Measurements from ENCODE around the gene ARSD.
"Not testable (repeated sequence)": the region's sequence is repeated elsewhere in the genome, so short reads cannot be mapped to it uniquely, and the experiment has no call there.

Gene ARSD

GRCh38 chrX:2898846-2899512, 30.2 kb downstream of the ARSD start:
- H3K4me1 Mint-ChIP-seq, result peaks cover 10% of the 10 kb centered on the region
- no peak overlapping the region for H3K4me3 Mint-ChIP-seq
- H3K36me3 Mint-ChIP-seq (ENCODE audit: insufficient read depth), result peaks cover 2% of the 10 kb centered on the region
- no peak for ATAC-seq (replicated peaks; ENCODE audit: extremely low read depth, poor library complexity, severe bottlenecking)
- no peaks in the 10 kb centered on the region for H3K27me3 Mint-ChIP-seq
- peaks cover 10% of the 10 kb centered on the region for H3K9me3 Mint-ChIP-seq
- H3K27ac Mint-ChIP-seq (ENCODE audit: low read depth), result peak overlapping the region; percentile 79
- no peak for DNase-seq (ENCODE audit: low spot score in 2 of 2)

GRCh38 chrX:2897690-2898623, 31.2 kb downstream of the ARSD start:
- not testable (repeated sequence) for H3K9me3 Mint-ChIP-seq; H3K36me3 Mint-ChIP-seq (ENCODE audit: insufficient read depth); H3K27me3 Mint-ChIP-seq; H3K27ac Mint-ChIP-seq (ENCODE audit: low read depth)
- ATAC-seq (replicated peaks; ENCODE audit: extremely low read depth, poor library complexity, severe bottlenecking), result peak; percentile 89
- Mint-ChIP-seq H3K4me3 (peak overlapping the region; percentile 36), H3K4me1 (peaks cover 10% of the 10 kb centered on the region)
- DNase-seq (ENCODE audit: low spot score in 2 of 2), result peak in 1 of 2 donors; percentile 16

GRCh38 chrX:2897311-2897689, 31.8 kb downstream of the ARSD start:
- H3K27me3 Mint-ChIP-seq, result no peaks in the 10 kb centered on the region

GRCh38 chrX:2894885-2895292, 34.2 kb downstream of the ARSD start:
- no peaks in the 10 kb centered on the region for H3K9me3 Mint-ChIP-seq
- no peak overlapping the region for H3K27ac Mint-ChIP-seq (ENCODE audit: low read depth)

More at GRCh38 chrX:2897311-2897689, 31.8 kb downstream of the ARSD start:
- Mint-ChIP-seq H3K9me3 (peaks cover under 1% of the 10 kb centered on the region), H3K4me1 (peaks cover 10% of the 10 kb centered on the region), H3K4me3 (peak overlapping the region; percentile 18), H3K27ac (ENCODE audit: low read depth) (peak overlapping the region; percentile 84), H3K36me3 (ENCODE audit: insufficient read depth) (peaks cover 2% of the 10 kb centered on the region)
- DNase-seq (ENCODE audit: low spot score in 2 of 2) (no peak), ATAC-seq (replicated peaks; ENCODE audit: extremely low read depth, poor library complexity, severe bottlenecking) (no peak)

GRCh38 chrX:2892816-2893215, 36.3 kb downstream of the ARSD start:
- no peak overlapping the region for H3K4me3 Mint-ChIP-seq
- ATAC-seq (replicated peaks; ENCODE audit: extremely low read depth, poor library complexity, severe bottlenecking) (no peak), DNase-seq (ENCODE audit: low spot score in 2 of 2) (no peak)
- H3K27ac Mint-ChIP-seq (ENCODE audit: low read depth), result no peak overlapping the region
- H3K4me1 Mint-ChIP-seq, result peaks cover 19% of the 10 kb centered on the region
- H3K27me3 Mint-ChIP-seq, result peaks cover 2% of the 10 kb centered on the region
- no peaks in the 10 kb centered on the region for H3K9me3 Mint-ChIP-seq
- H3K36me3 Mint-ChIP-seq (ENCODE audit: insufficient read depth), result peaks cover 1% of the 10 kb centered on the region

More at GRCh38 chrX:2894885-2895292, 34.2 kb downstream of the ARSD start:
- peaks cover 2% of the 10 kb centered on the region for H3K36me3 Mint-ChIP-seq (ENCODE audit: insufficient read depth)
- ATAC-seq (replicated peaks; ENCODE audit: extremely low read depth, poor library complexity, severe bottlenecking) (no peak), DNase-seq (ENCODE audit: low spot score in 2 of 2) (no peak)
- no peaks in the 10 kb centered on the region for H3K27me3 Mint-ChIP-seq
- no peak overlapping the region for H3K4me3 Mint-ChIP-seq
- H3K4me1 Mint-ChIP-seq, result peaks cover 15% of the 10 kb centered on the region

GRCh38 chrX:2890536-2891460, 38.3 kb downstream of the ARSD start:
- DNase-seq (ENCODE audit: low spot score in 2 of 2); H3K9me3 Mint-ChIP-seq; H3K36me3 Mint-ChIP-seq (ENCODE audit: insufficient read depth); H3K27me3 Mint-ChIP-seq; ATAC-seq (replicated peaks; ENCODE audit: extremely low read depth, poor library complexity, severe bottlenecking): not testable (repeated sequence)
- Mint-ChIP-seq H3K27ac (ENCODE audit: low read depth) (peak overlapping the region; percentile 32), H3K4me1 (peaks cover 13% of the 10 kb centered on the region), H3K4me3 (peak overlapping the region; percentile 76)

GRCh38 chrX:2889706-2890490, 39.2 kb downstream of the ARSD start:
- ATAC-seq (replicated peaks; ENCODE audit: extremely low read depth, poor library complexity, severe bottlenecking); H3K27me3 Mint-ChIP-seq; DNase-seq (ENCODE audit: low spot score in 2 of 2); H3K36me3 Mint-ChIP-seq (ENCODE audit: insufficient read depth); H3K9me3 Mint-ChIP-seq: not testable (repeated sequence)
- H3K4me3 Mint-ChIP-seq, result peak overlapping the region; percentile 76
- peaks cover 13% of the 10 kb centered on the region for H3K4me1 Mint-ChIP-seq
- peak overlapping the region; percentile 32 for H3K27ac Mint-ChIP-seq (ENCODE audit: low read depth)

GRCh38 chrX:2889045-2889605, 40.0 kb downstream of the ARSD start:
- DNase-seq (ENCODE audit: low spot score in 2 of 2) (no peak), ATAC-seq (replicated peaks; ENCODE audit: extremely low read depth, poor library complexity, severe bottlenecking) (no peak)
- Mint-ChIP-seq H3K4me1 (peaks cover 13% of the 10 kb centered on the region), H3K4me3 (peak overlapping the region; percentile 76), H3K9me3 (no peaks in the 10 kb centered on the region), H3K27me3 (peaks cover 9% of the 10 kb centered on the region), H3K27ac (ENCODE audit: low read depth) (peak overlapping the region; percentile 32), H3K36me3 (ENCODE audit: insufficient read depth) (no peaks in the 10 kb centered on the region)

GRCh38 chrX:2888309-2888708, 40.8 kb downstream of the ARSD start:
- Mint-ChIP-seq H3K9me3 (no peaks in the 10 kb centered on the region), H3K36me3 (ENCODE audit: insufficient read depth) (no peaks in the 10 kb centered on the region), H3K27ac (ENCODE audit: low read depth) (no peak overlapping the region), H3K4me3 (peak overlapping the region; percentile 76), H3K4me1 (peaks cover 13% of the 10 kb centered on the region), H3K27me3 (peaks cover 9% of the 10 kb centered on the region)
- ATAC-seq (replicated peaks; ENCODE audit: extremely low read depth, poor library complexity, severe bottlenecking), result no peak
- DNase-seq (ENCODE audit: low spot score in 2 of 2), result no peak

GRCh38 chrX:2883770-2884169, 45.4 kb downstream of the ARSD start:
- Mint-ChIP-seq H3K4me1 (peaks cover 1% of the 10 kb centered on the region), H3K27ac (ENCODE audit: low read depth) (no peak overlapping the region), H3K36me3 (ENCODE audit: insufficient read depth) (no peaks in the 10 kb centered on the region), H3K4me3 (no peak overlapping the region), H3K27me3 (peaks cover 19% of the 10 kb centered on the region), H3K9me3 (no peaks in the 10 kb centered on the region)
- ATAC-seq (replicated peaks; ENCODE audit: extremely low read depth, poor library complexity, severe bottlenecking) (no peak), DNase-seq (ENCODE audit: low spot score in 2 of 2) (no peak)

GRCh38 chrX:2879670-2880069, 49.5 kb downstream of the ARSD start:
- no peak for DNase-seq (ENCODE audit: low spot score in 2 of 2)
- Mint-ChIP-seq H3K27ac (ENCODE audit: low read depth) (no peak overlapping the region), H3K4me1 (no peaks in the 10 kb centered on the region), H3K9me3 (no peaks in the 10 kb centered on the region), H3K36me3 (ENCODE audit: insufficient read depth) (no peaks in the 10 kb centered on the region), H3K27me3 (peaks cover 10% of the 10 kb centered on the region), H3K4me3 (no peak overlapping the region)
- no peak for ATAC-seq (replicated peaks; ENCODE audit: extremely low read depth, poor library complexity, severe bottlenecking)

Measured in central memory CD8-positive, alpha-beta T cell (primary cell).